Gastroesophageal sphincter (tissue), 3 donors: ENCODE data around the gene GP1BB.

Experiments
- CTCF ChIP-seq, 4 experiments: fragments of 200-600 bp in 2 of 4; fragments of 450-650 bp in 2 of 4; sonication (generic) in 1 of 4; IDR thresholded peaks; one replicate each; pipeline ENCODE4 v1.5.1; 2017 to 2019; ENCODE audit warnings: antibody characterized with exemption in 4 of 4, mild to moderate bottlenecking in 2 of 4, moderate library complexity in 2 of 4
- POLR2A ChIP-seq, 2 donors: fragments of 450-650 bp; IDR thresholded peaks; one replicate each; pipeline ENCODE4 v1.6.1; 2017; ENCODE audit warnings: antibody characterized with exemption in 2 of 2, mild to moderate bottlenecking in 2 of 2, moderate library complexity in 1 of 2
- POLR2AphosphoS5 ChIP-seq: sonication (generic); formaldehyde crosslinking; IDR thresholded peaks from one replicate; pipeline ENCODE4 v1.6.1; 2017; ENCODE audit warnings: antibody characterized with exemption

- TF ChIP-seq CTCF (IDR thresholded peaks at IDR 0.05): no peak
- no peak for TF ChIP-seq POLR2A (IDR thresholded peaks at IDR 0.05)
- no peak for TF ChIP-seq POLR2AphosphoS5
Observed at GRCh38 chr22:19706661-19707151, 16.6 kb upstream of the GP1BB start.
